Activated B cell treated with CpG ODN at 0.5 μM for 24 hours (primary cell): ENCODE measurements around the gene URI1. TPM values are rescaled to one million over a fixed set of nuclear protein-coding genes. Genes with fewer than 3 reads are reported as not detected.

ENCODE experiments used
- ATAC-seq: fragments of 200-7000 bp; cut with Tn5 transposase; one replicate; pipeline ENCODE4 v1.10.0; 2021; ENCODE audit warnings: low read depth, mild to moderate bottlenecking, moderate library complexity
- CTCF ChIA-PET: fragments of 350-600 bp; sonication (Branson Sonifier 250); formaldehyde crosslinking; loops from one replicate; lab custom pipeline; 2021; ENCODE audit warnings: antibody characterized with exemption; lab: Charles Lee
- POLR2A ChIA-PET: fragments of 350-600 bp; sonication (Branson Sonifier 250); formaldehyde crosslinking; loops from one replicate; lab custom pipeline; 2021; ENCODE audit warnings: antibody characterized with exemption; lab: Charles Lee
- DNase-seq: peaks from one replicate; pipeline ENCODE4 v3.0.0; 2022
- H3K27ac Mint-ChIP-seq: one replicate; pipeline ENCODE4 v1.8.0; 2020; ENCODE audit warnings: mixed read lengths
- H3K27me3 Mint-ChIP-seq: one replicate; pipeline ENCODE4 v1.8.0; 2021; ENCODE audit warnings: mixed read lengths
- H3K36me3 Mint-ChIP-seq: one replicate; pipeline ENCODE4 v1.8.0; 2021; ENCODE audit warnings: low read depth, mixed read lengths
- H3K4me1 Mint-ChIP-seq: one replicate; pipeline ENCODE4 v1.8.0; 2021; ENCODE audit warnings: mixed read lengths
- H3K4me3 Mint-ChIP-seq: one replicate; pipeline ENCODE4 v1.8.0; 2020; ENCODE audit warnings: mild to moderate bottlenecking, mixed read lengths
- H3K9me3 Mint-ChIP-seq: one replicate; pipeline ENCODE4 v1.8.0; 2020; ENCODE audit warnings: mixed read lengths
- intact Hi-C: fragments of 100-400 bp; cut with micrococcal nuclease; formaldehyde crosslinking; loops from one replicate; pipeline ENCODE4 v1.15.1; 2024
- total RNA-seq: library from RNA; stranded (reverse); gene quantifications from 2 replicates; pipeline ENCODE4 v1.2.3, GENCODE V29; 2022
- TF ChIP-seq, protein P1 (sequence below): fragments of 200-600 bp; IDR thresholded peaks from one replicate; pipeline ENCODE4 v1.8.0; 2022; ENCODE audit warnings: antibody characterized with exemption, mild to moderate bottlenecking

URI1 gene
- total RNA-seq, 1 donor from 2014 or later = 50.6 TPM

DNA sequence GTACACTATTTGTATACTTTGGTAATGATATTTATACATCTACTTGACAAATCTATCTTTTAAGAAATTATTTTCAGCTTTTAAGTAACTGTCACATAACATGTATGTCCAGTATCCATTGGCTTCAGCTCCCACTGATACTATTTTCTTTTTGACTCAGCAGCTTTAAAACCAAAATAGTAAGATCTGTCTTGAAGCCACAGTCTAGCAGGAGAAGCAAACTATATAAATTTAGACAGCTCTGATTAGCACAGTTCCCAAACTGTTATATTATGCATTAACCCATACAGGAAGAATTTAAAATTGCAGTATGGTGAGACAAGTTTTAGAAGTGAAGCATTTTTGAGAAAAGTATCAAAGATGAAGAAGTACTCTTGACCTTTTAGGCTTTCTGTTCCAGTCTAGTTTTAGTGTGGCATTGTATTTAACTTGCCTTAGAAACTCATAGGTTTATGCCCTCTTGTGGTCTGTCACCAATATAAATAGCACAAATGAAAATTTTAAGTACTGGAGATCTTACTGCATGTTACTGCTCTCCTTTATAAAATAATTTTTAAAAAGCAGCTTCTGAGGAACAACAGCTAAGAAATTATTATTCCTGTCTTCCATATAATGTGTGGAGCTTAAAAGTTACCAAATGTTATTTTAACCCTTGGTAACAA is 24.7 kb downstream of the URI1 start:
- peaks cover 70% of the 10 kb centered on the region for H3K4me1 Mint-ChIP-seq
- ATAC-seq = no peak
- CTCF ChIA-PET = interaction anchor here (0.7 to 2.4 kb wide), 7 partner anchors 11 to 109 kb away, joined by 3 to 9 read pairs (median 5); partner anchors contain the start of gene URI1

DNA sequence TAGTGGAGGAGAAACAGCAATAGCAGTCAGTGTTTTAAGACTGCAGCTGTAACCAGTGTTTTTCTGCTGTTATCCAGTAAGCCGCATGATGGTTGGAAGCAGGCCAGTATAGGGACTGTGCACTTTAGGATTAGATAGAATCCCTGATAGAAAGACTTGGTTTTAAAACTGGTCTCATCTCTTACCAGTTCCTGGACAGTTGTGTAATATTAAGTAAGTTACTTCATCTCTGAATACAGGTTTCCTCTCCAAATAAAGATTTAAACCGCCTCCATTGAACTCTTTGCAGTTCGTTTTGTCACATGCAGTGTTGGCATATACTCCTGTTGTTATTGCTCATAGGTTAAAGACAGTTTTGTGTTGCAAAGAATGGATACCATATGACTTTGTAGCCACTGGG is 25.6 kb downstream of the URI1 start:
- intact Hi-C loops = loop anchor here (2.0 kb wide), 1 partner anchor 237 kb away; no protein-coding TSS in a partner anchor
- DNase-seq (no peak), ATAC-seq (no peak)
- ChIA-PET CTCF (interaction anchor here (1.0 to 2.4 kb wide), 5 partner anchors 10 to 93 kb away, joined by 3 to 9 read pairs (median 3); partner anchors contain the start of gene URI1), POLR2A (no interaction called here)
- TF ChIP-seq, protein P1, sequence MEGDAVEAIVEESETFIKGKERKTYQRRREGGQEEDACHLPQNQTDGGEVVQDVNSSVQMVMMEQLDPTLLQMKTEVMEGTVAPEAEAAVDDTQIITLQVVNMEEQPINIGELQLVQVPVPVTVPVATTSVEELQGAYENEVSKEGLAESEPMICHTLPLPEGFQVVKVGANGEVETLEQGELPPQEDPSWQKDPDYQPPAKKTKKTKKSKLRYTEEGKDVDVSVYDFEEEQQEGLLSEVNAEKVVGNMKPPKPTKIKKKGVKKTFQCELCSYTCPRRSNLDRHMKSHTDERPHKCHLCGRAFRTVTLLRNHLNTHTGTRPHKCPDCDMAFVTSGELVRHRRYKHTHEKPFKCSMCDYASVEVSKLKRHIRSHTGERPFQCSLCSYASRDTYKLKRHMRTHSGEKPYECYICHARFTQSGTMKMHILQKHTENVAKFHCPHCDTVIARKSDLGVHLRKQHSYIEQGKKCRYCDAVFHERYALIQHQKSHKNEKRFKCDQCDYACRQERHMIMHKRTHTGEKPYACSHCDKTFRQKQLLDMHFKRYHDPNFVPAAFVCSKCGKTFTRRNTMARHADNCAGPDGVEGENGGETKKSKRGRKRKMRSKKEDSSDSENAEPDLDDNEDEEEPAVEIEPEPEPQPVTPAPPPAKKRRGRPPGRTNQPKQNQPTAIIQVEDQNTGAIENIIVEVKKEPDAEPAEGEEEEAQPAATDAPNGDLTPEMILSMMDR = no peak
- Mint-ChIP-seq H3K36me3 (peaks cover 3% of the 10 kb centered on the region), H3K4me1 (peaks cover 70% of the 10 kb centered on the region), H3K27me3 (no peaks in the 10 kb centered on the region), H3K27ac (no peak overlapping the region), H3K4me3 (no peak overlapping the region), H3K9me3 (no peaks in the 10 kb centered on the region)

More for the DNA sequence above, 24.7 kb downstream of the URI1 start:
- Mint-ChIP-seq H3K4me3 (no peak overlapping the region), H3K36me3 (peaks cover 3% of the 10 kb centered on the region), H3K27ac (no peak overlapping the region), H3K27me3 (no peaks in the 10 kb centered on the region), H3K9me3 (no peaks in the 10 kb centered on the region)
- TF ChIP-seq, protein P1 = no peak
- POLR2A ChIA-PET = interaction anchor here (1.7 kb wide), 1 partner anchor 24 kb away, joined by 7 read pairs; the partner anchor contains the start of gene URI1
- DNase-seq = no peak
- intact Hi-C loops = loop anchor here (2.0 kb wide), 1 partner anchor 236 kb away; no protein-coding TSS in a partner anchor

DNA sequence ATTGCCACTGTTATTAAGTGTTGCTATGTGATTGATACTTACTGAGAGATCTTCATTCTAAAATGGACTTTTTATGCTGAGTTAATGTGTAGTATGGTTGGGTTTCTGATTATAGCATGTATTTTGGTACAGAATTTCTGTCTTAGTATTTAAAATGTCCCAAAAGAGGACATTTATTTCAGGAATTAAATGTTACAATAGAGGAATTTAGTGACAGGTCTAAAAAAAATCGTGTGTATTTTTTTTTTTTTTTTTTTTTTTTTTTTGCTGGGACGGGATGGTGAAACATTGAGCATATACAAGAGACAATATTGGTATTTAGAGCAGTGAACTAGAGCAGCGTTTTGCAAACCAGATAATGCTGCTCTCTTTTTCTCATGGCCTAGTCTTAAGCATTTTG is 27.9 kb downstream of the URI1 start:
- H3K4me1 Mint-ChIP-seq = peaks cover 61% of the 10 kb centered on the region
- no peaks in the 10 kb centered on the region for H3K27me3 Mint-ChIP-seq
- intact Hi-C loops = no loop called here
- DNase-seq (no peak), ATAC-seq (no peak)
- H3K4me3 Mint-ChIP-seq = no peak overlapping the region
- TF ChIP-seq, protein P1 = no peak
- no peak overlapping the region for H3K27ac Mint-ChIP-seq
- H3K9me3 Mint-ChIP-seq = no peaks in the 10 kb centered on the region
- CTCF ChIA-PET = interaction anchor here (0.7 kb wide), 1 partner anchor 24 kb away, joined by 3 read pairs; no protein-coding TSS in a partner anchor
- POLR2A ChIA-PET = no interaction called here
- H3K36me3 Mint-ChIP-seq = no peaks in the 10 kb centered on the region

DNA sequence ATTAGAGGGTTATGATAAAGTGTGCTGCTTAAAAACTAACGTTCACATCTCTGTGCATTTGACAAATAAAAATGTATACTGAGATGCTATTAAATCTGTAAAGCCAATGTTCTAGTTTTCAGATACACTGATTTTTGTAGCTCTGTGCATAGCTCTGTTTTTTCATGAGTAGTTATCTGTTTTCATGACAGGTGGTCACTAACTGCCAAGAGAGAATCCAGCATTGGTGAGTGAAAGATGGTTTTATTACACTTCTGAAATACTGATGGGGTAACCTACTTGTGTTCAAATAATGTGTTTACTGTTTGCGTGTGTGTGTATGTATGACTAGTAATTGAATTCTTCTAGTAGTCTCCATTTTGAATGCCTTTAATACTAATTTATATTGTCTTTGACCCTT is 29.0 kb downstream of the URI1 start:
- DNase-seq (no peak), ATAC-seq (no peak)
- ChIA-PET CTCF (no interaction called here), POLR2A (no interaction called here)
- no peak overlapping the region for H3K4me3 Mint-ChIP-seq
- H3K27ac Mint-ChIP-seq = no peak overlapping the region
- no peaks in the 10 kb centered on the region for H3K27me3 Mint-ChIP-seq
- no peaks in the 10 kb centered on the region for H3K9me3 Mint-ChIP-seq
- H3K36me3 Mint-ChIP-seq = no peaks in the 10 kb centered on the region
- TF ChIP-seq, protein P1 = no peak
- H3K4me1 Mint-ChIP-seq = peaks cover 54% of the 10 kb centered on the region
- intact Hi-C loops = no loop called here

DNA sequence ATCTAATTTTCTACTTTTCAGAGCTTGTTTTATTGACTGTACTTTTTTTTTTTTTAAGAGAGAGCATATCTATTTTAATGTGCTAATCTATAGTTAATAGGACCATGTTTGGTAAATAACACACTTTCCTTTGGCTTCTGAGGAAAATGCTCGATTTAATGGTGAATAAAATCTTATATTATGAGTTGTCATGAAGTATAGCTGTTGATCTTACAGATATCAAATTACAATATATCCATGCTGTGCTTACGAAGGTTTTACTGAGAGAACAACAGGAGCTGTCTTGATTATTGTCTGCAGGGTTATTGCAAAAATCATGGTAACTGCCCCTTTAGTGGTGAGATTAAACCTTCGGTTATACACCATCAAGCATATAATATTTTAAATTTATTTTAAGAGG is 29.6 kb downstream of the URI1 start:
- Mint-ChIP-seq H3K9me3 (no peaks in the 10 kb centered on the region), H3K36me3 (no peaks in the 10 kb centered on the region), H3K27me3 (no peaks in the 10 kb centered on the region), H3K27ac (no peak overlapping the region), H3K4me3 (no peak overlapping the region), H3K4me1 (peaks cover 54% of the 10 kb centered on the region)
- no peak for DNase-seq
- ChIA-PET POLR2A (no interaction called here), CTCF (no interaction called here)
- intact Hi-C loops = no loop called here
- TF ChIP-seq, protein P1 = no peak
- ATAC-seq = no peak
